Cortex of kidney (tissue), 1 donor: Measurements from ENCODE around the gene TMEM254.
"Not testable (repeated sequence)": the region's sequence is repeated elsewhere in the genome, so short reads cannot be mapped to it uniquely, and the experiment has no call there.

Source experiments
- DNase-seq: peaks from one replicate; lab custom pipeline; 2025; lab: John Stamatoyannopoulos, UW

TMEM254 gene

DNA sequence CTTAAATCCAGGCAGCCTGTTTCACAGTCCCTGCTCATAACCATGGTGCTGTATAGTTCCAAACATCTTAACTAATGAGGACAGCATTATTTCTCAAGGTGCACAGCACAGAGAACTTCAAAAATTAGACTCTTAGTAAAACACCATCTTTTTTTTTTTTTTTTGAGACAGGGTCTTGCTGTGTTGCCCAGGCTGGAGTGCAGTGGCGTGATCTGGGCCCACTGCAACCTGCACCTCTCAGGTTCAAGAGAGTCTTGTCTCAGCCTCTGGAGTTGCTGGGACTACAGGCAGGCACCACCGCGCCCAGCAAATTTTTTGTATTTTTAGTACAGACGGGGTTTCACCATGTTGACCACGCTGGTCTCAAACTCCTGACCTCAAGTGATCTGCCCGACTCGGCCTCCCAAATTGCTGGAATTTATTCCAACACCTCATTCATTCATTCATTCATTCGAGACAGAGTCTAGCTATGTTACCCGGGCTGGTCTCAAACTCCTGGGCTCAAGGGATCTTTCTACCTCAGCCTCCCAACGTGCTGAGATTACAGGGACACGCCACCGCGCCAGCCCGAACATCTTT lies 507 bp upstream of the TMEM254 start:
- DNase-seq, result no peak

DNA sequence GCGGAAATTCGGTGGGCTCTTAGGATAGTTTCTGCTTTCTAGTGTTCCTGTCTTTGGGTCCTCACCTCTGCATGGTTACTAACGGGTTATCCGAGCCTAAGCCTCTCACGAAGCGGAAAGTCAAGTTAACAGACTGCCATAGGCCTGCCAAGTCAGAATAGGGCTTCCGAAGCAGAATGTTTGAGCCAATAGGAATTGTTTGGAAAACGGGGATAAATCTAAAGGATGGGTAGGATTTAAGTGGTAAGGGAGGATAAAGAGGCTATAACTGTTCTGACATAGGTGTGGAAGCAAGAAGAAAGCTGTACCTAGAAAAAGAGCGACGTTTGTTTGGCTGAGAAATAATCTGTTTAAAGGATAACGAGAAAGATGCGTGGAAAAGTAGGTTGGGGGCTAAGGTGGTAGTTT lies 851 bp downstream of the TMEM254 start:
- DNase-seq, result no peak

GRCh38 chr10:80081026-80081425 lies 2.6 kb downstream of the TMEM254 start:
- DNase-seq, result no peak

DNA sequence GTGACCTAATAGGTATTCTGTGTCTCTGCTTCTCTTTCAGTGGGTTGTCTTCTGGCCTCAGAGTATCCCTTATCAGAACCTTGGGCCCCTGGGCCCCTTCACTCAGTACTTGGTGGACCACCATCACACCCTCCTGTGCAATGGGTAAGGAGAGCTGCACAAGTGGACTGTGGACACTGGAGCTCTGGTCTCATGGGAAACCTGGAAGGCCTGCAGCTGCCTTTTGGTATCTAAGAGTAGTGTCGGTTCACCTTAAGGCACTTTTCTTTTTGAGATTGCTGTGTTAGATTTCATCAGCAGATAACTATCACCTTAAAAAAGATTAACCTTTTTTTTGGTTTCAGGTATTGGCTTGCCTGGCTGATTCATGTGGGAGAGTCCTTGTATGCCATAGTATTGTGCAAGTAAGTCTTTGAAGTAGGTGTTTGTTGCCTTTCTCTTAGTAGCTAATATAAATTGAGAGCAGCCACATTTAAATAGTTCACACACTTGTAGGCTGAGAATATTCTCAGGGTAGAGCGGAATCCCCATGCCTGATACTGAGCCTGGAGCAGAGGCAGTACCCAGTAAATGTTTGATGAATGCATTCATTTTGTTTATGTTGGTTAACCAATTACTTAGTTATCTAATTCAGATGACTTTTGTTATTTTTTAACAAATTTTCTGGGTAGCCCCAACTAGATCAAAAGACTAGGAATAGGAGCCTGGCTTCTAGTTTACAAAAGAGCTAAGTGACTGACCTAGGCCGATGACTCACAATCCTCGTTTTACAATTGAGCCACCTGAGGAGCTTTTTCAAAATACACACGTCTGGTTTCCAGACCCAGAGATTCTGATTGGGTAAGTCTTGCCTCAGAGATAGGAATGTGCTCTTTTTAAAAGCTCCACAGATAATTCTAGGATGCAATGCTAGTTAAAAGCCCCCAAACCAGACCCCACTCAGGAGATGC lies 3.6 kb downstream of the TMEM254 start:
- DNase-seq, result no peak

DNA sequence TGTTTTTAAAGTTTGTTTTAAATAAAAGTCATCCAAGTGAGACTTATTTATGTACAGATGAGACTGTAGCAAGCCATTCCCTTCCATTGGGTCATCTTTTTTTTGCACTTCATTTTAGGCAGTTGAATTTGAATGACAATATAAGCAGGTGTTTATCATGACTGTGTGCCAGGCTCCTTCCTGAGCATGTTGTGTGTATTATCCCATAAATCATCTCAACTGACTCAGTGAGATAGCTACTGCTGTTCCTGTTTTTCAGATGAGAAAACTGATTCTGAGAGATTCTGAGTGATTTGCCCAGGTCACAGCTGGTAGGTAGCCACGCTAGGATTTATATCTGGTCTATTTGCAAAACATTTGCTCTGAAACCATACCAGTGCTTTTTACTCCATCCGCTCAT lies 11.7 kb downstream of the TMEM254 start:
- DNase-seq, result no peak

- DNase-seq, result no peak
These were observed 15.8 kb downstream of the TMEM254 start for GRCh38 chr10:80094231-80094630.

DNA sequence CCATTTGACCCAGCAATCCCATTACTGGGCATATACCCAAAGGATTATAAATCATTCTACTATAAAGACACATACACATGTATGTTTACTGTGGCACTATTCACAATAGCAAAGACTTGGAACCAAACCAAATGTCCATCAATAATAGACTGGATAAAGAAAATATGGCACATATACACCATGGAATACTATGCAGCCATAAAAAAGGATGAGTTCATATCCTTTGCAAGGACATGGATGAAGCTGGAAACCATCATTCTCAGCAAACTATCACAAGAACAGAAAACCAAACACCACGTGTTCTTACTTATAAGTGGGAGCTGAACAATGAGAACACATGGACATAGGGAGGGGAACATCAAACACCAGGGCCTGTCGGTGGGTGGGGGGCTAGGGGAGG lies 19.8 kb downstream of the TMEM254 start:
- DNase-seq, result not testable (repeated sequence)

DNA sequence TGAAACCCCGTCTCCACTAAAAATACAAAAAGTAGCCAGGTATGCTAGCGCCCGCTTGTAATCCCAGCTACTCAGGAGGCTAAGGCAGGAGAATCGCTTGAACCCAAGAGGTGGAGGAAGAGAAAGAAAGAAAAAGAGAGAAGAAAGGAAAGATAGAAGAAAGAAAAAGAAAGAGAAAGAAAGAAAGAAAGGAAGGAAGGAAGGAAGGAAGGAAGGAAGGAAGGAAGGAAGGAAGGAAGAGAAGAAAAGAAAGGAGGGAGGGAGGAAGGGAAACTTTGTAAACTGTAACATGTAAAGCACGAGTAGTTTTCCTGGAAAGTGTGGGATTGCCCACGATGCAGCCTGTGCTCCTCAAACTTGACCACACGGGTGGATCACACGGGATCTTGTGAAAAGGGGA lies 20.8 kb downstream of the TMEM254 start:
- DNase-seq, result not testable (repeated sequence)

GRCh38 chr10:80100116-80100515 lies 21.7 kb downstream of the TMEM254 start:
- DNase-seq, result no peak

- no peak for DNase-seq
These were observed 22.6 kb downstream of the TMEM254 start for GRCh38 chr10:80100861-80101695.

DNA sequence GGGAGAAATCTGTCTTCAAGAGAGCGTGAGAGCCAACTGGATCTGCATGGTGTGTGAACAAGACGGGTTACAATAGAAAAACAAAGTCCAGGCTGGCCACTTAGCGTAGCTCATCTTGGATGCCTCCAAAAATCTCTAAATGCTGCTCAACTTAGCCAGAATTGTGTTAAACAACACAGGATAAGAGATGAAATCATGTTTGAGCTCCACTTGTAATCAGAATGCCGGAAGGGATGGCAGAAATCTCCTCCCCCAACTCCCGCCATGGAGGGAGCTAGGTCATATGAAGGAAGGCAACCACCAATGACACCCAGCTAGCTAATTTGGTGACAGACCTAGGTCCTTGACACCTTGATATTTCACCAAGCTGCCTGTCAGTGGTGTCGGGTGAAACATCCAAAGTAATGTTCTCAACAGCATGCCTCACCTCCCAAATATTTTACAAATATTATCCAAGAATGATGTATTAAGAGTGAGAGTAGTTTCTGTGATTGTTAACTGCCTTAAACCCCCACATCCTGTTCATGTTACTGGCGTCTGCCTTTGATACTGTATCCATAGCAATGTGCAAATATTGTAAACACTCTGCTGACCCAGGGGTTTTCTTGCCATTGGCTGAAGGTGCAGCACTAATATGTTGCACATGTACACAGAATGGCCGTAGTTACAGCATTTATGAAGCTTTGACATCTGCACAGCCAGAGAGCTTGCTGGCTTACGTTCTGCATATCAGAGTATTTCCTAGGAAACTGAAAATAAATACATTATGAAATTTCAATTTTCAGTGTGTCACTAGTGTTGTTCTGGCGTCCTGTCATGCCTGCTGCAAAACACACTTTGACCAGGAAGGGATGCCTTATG lies 25.8 kb downstream of the TMEM254 start:
- DNase-seq, result no peak

- DNase-seq, result no peak
These were observed 30.2 kb downstream of the TMEM254 start for GRCh38 chr10:80108576-80109239.

- no peak for DNase-seq
These were observed 32.5 kb downstream of the TMEM254 start for GRCh38 chr10:80110986-80111385.

DNA sequence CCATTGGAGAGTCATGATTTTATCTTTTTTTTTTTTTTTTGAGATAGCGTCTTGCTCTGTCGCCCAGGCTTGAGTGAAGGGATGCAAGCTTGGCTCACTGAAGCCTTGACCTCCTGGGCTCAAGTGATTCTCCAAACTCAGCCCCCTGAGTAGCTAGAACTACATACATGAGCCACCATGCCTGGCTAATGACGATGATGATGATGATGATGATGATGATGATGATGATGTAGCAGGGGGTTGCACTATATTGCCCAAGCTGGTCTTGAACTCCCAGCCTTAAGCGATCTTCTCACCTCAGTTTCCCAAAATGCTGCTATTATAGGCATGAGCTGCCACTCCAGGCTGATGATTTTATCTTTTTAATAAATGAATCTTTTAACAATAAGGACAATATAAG lies 40.2 kb downstream of the TMEM254 start:
- no peak for DNase-seq

- DNase-seq, result no peak
These were observed 43.7 kb downstream of the TMEM254 start for GRCh38 chr10:80122110-80122710.

GRCh38 chr10:80122746-80123145 lies 44.3 kb downstream of the TMEM254 start:
- DNase-seq, result no peak

GRCh38 chr10:80126876-80127275 lies 48.4 kb downstream of the TMEM254 start:
- DNase-seq, result no peak

DNA sequence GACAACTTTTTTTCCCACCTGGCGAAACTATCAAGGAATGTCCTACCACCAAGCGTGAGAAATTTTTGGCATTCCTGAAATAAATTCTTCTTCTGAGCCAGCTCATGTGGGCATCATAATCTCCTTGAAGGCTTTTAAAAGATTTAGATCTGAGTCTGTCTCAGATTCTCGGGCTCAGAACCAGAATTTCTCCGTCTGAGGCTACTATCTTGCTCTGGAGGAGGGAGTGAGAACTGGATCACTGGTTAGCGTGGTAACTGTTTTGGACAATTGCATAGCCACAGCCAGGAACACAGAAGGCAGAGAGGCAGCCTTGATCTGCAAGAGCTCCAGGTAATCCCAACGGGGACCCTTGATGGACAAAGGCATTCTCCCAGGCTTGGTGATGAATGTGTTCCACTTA lies 53.0 kb downstream of the TMEM254 start:
- DNase-seq, result no peak

- no peak for DNase-seq
These were observed 54.1 kb downstream of the TMEM254 start, which contains the start of gene PLAC9 for GRCh38 chr10:80132299-80133139. Gene PLAC9, plus strand, starts transcription at chr10:80132730. Its CDS starts 33 bp downstream, at chr10:80132763.

- DNase-seq, result no peak
These were observed 54.7 kb downstream of the TMEM254 start for GRCh38 chr10:80133206-80133605.
